ENCODE results near the gene PBX2.

PBX2 gene

GRCh38 chr6:32174416-32174815, 15.6 kb downstream of the PBX2 start:
- DNase-seq (ENCODE audit: low read depth): no peak

DNA sequence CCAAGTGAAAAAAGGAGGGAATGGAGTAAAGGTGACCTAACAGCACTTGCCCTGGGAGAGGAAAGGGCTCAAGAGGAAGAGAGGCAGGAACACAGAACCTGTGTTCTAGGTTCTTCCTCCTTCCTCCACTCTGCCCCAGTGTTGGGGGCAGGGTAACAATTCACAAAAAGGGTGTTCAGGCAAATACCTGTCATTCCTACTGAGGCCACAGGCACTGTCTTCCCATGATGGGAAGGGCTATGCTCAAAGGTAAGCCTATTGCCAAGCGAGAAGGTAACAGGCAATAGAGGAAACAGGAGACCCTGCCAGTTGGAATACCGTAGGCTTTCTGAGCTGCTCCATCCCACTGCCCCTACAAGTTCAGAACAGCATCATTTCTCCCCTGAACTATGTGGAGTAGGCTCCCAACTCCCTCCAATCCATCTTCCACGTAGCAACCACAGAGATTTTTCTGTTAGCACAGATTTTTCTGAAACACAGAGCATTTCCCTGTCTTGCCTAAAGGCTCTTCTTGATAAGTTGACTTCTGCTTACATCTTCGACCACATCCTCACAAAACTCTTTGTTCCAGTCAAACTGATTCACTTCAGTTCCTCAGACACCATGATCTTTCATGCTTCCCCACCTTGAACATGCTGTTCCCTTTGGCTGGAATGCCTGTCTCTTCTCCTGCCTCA, 16.8 kb downstream of the PBX2 start:
- DNase-seq (ENCODE audit: low read depth): no peak

GRCh38 chr6:32171234-32171633, 18.8 kb downstream of the PBX2 start:
- DNase-seq (ENCODE audit: low read depth): no peak

- no peak for DNase-seq (ENCODE audit: low read depth)
Observed at GRCh38 chr6:32170294-32170693, 19.7 kb downstream of the PBX2 start.

- no peak for DNase-seq (ENCODE audit: low read depth)
Observed at GRCh38 chr6:32168807-32169591, 21.0 kb downstream of the PBX2 start.

GRCh38 chr6:32168350-32168749, 21.7 kb downstream of the PBX2 start:
- DNase-seq (ENCODE audit: low read depth): no peak

DNA sequence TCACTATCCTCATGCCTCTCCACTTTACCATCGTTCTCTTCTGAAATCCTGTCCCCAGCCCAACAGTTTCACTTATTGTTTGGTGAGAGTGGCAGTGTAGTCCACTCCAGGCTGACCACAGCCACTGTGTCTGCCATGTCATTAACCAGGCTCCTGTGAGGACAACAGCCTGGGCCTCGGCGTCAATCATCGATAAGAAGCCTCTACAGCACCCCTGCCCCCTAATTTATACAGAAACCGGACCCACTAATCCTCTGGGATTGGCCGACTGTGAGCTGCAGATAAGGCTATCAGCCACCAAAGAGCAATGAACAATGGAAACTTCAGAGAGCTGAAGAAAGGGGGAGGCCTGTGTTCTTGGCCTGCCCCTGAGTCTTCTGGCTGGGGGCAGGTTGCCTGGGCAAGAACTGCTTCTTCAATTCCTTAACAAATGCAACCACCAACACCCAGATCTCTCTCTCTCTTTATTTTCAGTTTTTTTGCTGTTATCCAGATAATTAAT, 22.2 kb downstream of the PBX2 start:
- DNase-seq (ENCODE audit: low read depth): no peak

DNA sequence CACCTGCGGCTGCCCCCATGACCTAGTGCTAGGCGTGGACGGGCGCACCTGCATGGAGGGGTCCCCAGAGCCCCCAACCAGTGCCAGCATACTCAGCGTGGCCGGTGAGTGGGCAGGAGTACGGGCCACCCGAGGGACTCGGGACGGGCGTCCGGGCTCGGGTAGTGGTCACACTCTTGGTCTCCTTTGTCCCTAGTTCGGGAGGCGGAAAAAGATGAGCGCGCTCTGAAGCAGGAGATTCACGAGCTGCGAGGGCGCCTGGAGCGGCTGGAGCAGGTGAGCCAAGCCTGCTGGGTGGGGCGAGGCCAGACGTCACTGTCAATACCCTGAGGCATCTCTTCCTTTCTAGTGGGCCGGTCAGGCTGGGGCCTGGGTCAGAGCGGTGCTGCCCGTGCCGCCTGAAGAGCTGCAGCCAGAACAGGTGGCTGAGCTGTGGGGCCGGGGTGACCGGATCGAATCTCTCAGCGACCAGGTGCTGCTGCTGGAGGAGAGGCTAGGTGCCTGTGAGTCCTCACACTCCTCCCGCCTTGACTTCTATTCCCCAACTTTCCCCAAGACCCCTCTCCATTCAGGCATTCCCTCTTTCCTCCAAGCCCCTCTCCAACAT, 22.7 kb downstream of the PBX2 start:
- DNase-seq (ENCODE audit: low read depth): no peak

DNA sequence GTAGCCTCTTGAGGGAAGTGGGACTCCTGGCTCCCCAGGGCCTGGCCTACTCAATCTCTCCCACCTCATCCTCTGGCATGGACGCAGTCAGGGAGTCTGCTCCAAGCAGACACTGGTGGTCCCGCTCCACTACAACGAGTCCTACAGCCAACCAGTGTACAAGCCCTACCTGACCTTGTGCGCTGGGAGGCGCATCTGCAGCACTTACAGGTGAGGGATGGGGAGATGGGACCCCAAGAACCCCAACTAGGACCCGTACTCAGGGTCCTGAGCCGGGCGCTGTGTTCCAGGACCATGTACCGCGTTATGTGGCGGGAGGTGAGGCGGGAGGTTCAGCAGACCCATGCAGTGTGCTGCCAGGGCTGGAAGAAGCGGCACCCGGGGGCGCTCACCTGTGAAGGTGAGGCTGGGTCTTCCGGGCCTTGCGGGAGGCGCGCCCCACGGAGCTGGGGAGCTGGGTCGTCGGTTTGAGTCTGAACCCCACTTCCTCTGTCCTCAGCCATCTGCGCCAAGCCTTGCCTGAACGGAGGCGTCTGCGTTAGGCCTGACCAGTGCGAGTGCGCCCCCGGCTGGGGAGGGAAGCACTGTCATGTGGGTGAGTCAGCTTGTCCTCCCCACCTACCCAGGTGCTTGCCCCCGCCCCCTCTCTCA, 23.5 kb downstream of the PBX2 start:
- DNase-seq (ENCODE audit: low read depth): no peak

- no peak for DNase-seq (ENCODE audit: low read depth)
Observed at GRCh38 chr6:32164295-32164694, 25.7 kb downstream of the PBX2 start, which contains the start of gene EGFL8. TSS of gene EGFL8 (plus strand) at chr6:32164595. CDS start at chr6:32166166, 1,571 bp downstream.

DNA sequence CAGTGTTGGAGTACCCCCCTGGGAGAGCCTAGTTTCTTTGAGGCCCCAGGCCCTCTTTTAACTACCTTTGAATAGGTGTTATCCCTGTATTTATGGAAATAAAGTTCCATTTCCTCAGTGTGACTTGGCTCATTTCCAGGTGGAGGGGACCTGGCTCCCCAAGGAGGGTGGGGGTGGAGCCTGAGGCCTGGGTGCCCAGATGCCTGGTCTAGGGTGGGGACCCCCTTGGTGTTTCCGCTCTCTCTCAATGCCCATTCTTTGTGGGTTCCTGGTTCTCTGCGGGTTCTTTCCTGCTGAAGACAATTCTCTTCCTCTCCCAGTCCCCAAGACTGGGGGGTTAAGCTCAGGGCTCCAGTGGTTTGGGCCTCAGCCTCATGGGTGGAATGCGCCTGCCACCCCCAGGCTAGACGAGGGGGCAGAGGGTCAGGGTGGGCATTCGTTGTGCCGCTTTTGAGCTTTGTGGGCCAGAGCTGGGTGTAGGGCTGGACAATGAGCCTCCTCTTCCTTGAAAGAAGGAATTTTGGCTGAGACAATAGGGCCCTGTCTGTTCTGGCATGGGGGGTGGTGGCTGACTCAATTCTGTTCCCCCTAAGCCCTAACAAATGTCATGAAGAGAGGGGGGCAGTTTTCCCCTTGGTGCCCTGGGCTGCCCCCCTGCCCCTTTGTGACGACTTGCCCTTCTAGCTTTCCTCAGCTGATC, 26.3 kb downstream of the PBX2 start:
- no peak for DNase-seq (ENCODE audit: low read depth)

DNA sequence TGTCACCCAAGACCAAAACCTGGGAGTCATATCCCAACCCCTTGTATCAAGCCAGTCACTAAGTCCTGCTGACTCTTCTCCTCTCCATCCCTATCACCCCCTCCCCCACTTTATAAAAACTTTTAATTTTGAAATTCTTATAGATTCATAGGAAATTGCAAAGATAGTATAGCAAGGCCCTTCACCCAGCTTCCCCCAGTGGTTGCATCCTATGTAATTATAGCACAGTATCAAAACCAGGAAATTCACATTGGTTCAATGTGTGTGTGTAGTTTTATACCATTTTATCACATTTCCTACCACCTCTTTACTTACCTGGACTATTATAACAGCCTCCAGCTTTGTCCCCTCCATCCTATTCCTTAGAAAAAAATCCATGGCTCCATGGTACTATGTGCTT, 31.9 kb downstream of the PBX2 start:
- DNase-seq (ENCODE audit: low read depth): no peak

DNA sequence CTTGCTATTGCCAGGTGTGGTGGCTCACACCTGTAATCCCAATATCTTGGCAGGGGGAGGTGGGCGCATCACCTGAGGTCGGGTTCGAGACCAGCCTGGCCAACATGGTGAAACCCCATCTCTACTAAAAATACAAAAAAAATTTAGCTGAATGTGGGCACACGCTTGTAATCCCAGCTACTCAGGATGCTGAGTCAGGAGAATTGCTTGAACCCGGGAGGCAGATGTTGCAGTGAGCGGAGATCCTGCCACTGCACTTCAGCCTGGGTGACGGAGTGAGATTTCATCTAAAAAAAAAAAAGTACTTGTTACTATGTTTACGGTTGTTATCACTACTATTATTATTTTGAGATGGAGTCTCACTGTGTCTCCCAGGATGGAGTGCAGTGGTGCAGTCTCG, 33.1 kb downstream of the PBX2 start:
- no peak for DNase-seq (ENCODE audit: low read depth)

- DNase-seq (ENCODE audit: low read depth): no peak
Observed at GRCh38 chr6:32154514-32155161, 35.4 kb downstream of the PBX2 start.

GRCh38 chr6:32153564-32154513, 36.2 kb downstream of the PBX2 start, which contains the start of gene PPT2:
TSS of gene PPT2 (plus strand) at chr6:32154141. CDS start at chr6:32154595, 454 bp downstream.
- DNase-seq (ENCODE audit: low read depth): peak; percentile 86

GRCh38 chr6:32152769-32153563, 37.0 kb downstream of the PBX2 start:
- DNase-seq (ENCODE audit: low read depth): no peak

GRCh38 chr6:32151863-32152768, 37.9 kb downstream of the PBX2 start, which contains the start of gene PRRT1:
TSS of gene PRRT1 (minus strand) at chr6:32151939. CDS start at chr6:32151827, 112 bp downstream.
- DNase-seq (ENCODE audit: low read depth): no peak
